Left lung (tissue), 10 donors: ENCODE results near the gene CCDC85C. TPM values are rescaled to one million over a fixed set of nuclear protein-coding genes. Genes with fewer than 3 reads are reported as not detected.

Source experiments
- ATAC-seq: fragments of 200-7000 bp; cut with Tn5 transposase; one replicate; pipeline ENCODE4 v1.9.1; 2020; ENCODE audit warnings: moderate library complexity
- DNase-seq, 4 donors: peaks; one replicate each; pipeline ENCODE4 v3.0.0-alpha.2; 2013 to 2020
- H3K27ac ChIP-seq, 2 donors: fragments of 200-600 bp; sonication (generic) in 1 of 2; one replicate each; pipeline versions ENCODE4 v1.5.0 to v1.8.0; 2020 to 2021
- H3K27me3 ChIP-seq, 2 donors: fragments of 200-600 bp; sonication (generic) in 1 of 2; one replicate each; pipeline versions ENCODE4 v1.5.0 to v1.8.0; 2020 to 2021
- H3K36me3 ChIP-seq, 2 donors: fragments of 200-600 bp; sonication (generic) in 1 of 2; one replicate each; pipeline versions ENCODE4 v1.5.0 to v1.8.0; 2020 to 2021
- H3K4me1 ChIP-seq, 2 donors: fragments of 200-600 bp; one replicate each; pipeline ENCODE4 v1.8.0; 2021
- H3K4me3 ChIP-seq, 2 donors: fragments of 200-600 bp; sonication (generic) in 1 of 2; one replicate each; pipeline versions ENCODE4 v1.5.0 to v1.8.0; 2020 to 2021; ENCODE audit warnings: mild to moderate bottlenecking in 1 of 2
- H3K9me3 ChIP-seq, 2 donors: fragments of 200-600 bp; sonication (generic) in 1 of 2; one replicate each; pipeline versions ENCODE4 v1.5.0 to v1.8.0; 2020 to 2021
- CTCF ChIP-seq, 2 donors: fragments of 200-600 bp; sonication (generic) in 1 of 2; IDR thresholded peaks; one replicate each; pipeline versions ENCODE4 v1.5.0 to v1.8.0; 2021; ENCODE audit warnings: antibody characterized with exemption in 2 of 2
- intact Hi-C, 2 donors: fragments of 100-400 bp; cut with DNase I; formaldehyde crosslinking; loops; one replicate each; pipeline versions ENCODE4 v1.11.2 to v1.14.2; 2022
- polyA plus RNA-seq, 6 donors: library from polyadenylated mRNA; unstranded; fragments of 120-200 nt; gene quantifications; one replicate each; pipeline ENCODE4 v1.2.1, GENCODE V29; 2013; ENCODE audit not compliant: insufficient read length in 6 of 6
- total RNA-seq, 2 donors: library from RNA; stranded (reverse); fragmentation: NEBNext Ultra II Directional; extraction: Animal tissue kit (Norgen Biotek cat#: 25700); gene quantifications; one replicate each; pipeline ENCODE4 v1.2.1, GENCODE V29; 2021
- donor health status: DM: no; HTN: yes; CAD: no.
- donor health status: DM: no; HTN: no; CAD: no.

CCDC85C gene
- total and polyA plus RNA-seq, 8 donors, result 6.3 to 19.0 (median 13.2) TPM

GRCh38 chr14:99579903-99580571, 24.0 kb downstream of the CCDC85C start:
- H3K27ac ChIP-seq, result peak overlapping the region; percentile 62 to 71
- peak in 2 of 4 donors; percentile 69 to 88 for DNase-seq

DNA sequence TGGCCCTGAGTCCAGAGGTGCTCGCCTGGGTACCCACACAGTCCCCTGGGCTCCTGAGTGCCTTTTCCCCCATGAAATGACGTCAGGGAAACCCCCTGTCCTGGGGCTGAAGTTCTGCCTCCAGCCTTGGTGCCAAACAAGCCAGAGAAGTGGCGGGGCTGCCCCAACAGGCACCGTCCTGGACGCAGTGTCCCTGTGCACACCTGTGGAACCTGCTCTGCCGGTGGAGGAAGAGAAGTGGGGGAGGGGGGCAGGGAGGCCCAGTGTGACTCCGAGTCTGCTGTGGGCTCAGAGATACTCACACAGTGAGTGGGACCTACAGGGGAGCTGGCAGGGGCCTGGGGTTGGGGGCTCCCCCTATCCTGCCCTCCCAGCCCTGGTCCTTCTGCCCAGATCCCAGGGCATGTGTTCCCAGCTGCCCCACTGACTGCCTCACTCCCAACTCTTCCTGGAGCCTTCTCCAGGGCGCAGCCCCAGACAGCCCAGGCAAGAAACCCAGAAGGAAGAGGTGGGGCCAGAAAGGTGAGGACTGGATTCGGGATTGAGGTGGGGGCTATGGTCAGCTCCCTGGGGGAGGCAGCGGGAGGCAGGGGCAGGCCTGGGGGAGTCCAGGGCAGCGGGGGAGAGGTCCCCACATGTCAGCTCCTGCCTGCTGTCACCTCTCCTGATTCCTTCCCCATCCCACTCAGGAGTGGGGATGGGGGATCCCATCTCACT, 24.7 kb downstream of the CCDC85C start:
- H3K36me3 ChIP-seq, result no peaks in the 10 kb centered on the region
- intact Hi-C loops, result no loop called here
- peaks cover 26 to 35% of the 10 kb centered on the region in 2 donors for H3K4me1 ChIP-seq
- DNase-seq (peak in 2 of 4 donors; percentile 74 to 82), ATAC-seq (peak; percentile 75)
- TF ChIP-seq CTCF (IDR thresholded peaks at IDR 0.05), result no peak
- H3K27me3 ChIP-seq, result no peaks in the 10 kb centered on the region
- no peak overlapping the region for H3K4me3 ChIP-seq
- no peaks in the 10 kb centered on the region for H3K9me3 ChIP-seq
- peak overlapping the region; percentile 62 to 71 for H3K27ac ChIP-seq

More at GRCh38 chr14:99579903-99580571, 24.0 kb downstream of the CCDC85C start:
- no peaks in the 10 kb centered on the region for H3K27me3 ChIP-seq
- intact Hi-C loops, result no loop called here
- no peaks in the 10 kb centered on the region for H3K9me3 ChIP-seq
- TF ChIP-seq CTCF (IDR thresholded peaks at IDR 0.05), result no peak
- H3K36me3 ChIP-seq, result no peaks in the 10 kb centered on the region
- peaks cover 19 to 27% of the 10 kb centered on the region in 2 donors for H3K4me1 ChIP-seq
- no peak overlapping the region for H3K4me3 ChIP-seq
- peak; percentile 72 for ATAC-seq

DNA sequence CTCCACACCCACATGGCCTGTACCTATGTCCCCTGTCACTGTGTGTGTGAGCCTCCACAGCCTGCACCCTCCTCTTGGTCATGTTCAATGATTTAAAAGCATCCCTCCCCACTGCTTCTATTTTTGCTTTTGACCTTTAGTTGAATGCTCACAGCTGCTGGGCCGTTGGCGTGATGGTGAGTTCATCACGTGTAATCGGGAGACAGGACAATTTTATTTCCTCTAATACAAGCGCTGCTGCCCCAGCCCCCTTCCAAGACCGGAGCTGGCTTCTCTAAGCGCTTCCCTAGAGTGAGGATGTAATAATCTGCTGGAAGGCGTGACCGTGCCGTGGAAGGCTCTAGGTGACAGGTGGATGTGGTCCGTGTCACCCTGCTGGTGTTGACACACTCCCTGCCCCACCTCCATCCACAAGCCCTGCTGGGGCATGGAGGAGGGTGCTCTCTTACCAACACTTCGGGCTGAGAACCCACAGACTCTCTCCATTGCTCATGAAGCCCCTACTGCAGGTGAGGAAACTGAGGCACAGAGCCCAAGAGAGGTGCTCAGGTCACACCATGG, 25.4 kb downstream of the CCDC85C start:
- Histone ChIP-seq H3K27ac (peak overlapping the region; percentile 62 to 71), H3K36me3 (no peaks in the 10 kb centered on the region), H3K4me1 (peaks cover 33 to 41% of the 10 kb centered on the region in 2 donors), H3K4me3 (no peak overlapping the region), H3K27me3 (no peaks in the 10 kb centered on the region), H3K9me3 (no peaks in the 10 kb centered on the region)
- TF ChIP-seq CTCF (IDR thresholded peaks at IDR 0.05), result no peak
- DNase-seq (no peak), ATAC-seq (no peak)
- intact Hi-C loops, result no loop called here

DNA sequence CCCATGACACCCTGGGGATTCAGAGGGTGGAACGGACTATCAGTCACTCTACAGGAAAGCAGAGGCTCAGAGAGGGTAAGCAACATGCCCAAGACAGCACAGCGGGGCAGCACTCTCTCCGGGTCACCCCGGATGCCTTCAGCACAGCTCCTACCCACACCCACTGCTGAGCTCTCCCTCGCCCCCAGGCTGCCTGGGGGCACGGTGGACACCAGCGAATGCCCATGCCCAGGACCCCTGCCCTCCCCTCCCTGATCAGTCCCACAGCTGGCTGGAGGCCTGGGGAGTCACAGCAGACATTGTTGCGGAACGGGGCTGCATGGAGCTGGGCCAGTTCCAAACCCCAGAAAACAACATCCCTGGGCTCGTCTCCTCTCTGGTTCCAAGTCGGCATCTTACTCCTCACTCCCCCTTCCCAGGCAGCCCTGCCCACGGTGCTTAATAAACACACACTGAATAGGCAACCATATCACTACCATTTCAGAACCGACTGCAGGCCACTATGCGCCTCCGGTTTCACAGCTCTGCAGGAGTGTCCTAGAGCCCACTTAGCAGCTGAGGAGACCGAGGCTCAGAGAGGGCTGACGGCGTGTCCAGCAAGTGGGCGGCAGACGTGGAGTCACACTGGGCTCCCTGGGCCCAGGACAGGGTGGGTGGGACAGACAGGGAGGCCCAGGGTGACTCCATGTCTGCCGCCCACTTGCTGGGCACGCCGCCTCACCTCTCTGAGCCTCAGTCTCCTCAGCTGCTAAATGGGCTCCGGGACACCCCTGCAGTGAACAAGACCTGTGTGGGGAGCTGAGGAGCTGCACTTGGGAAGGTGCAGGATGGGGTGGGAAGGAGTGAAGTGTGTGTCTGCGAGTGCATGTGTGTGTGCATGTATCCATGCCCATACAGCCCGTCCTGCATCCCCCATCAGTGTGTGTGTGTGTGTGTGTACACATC, 27.0 kb downstream of the CCDC85C start:
- TF ChIP-seq CTCF (IDR thresholded peaks at IDR 0.05), result no peak
- no peak for DNase-seq
- intact Hi-C loops, result no loop called here

More for the DNA sequence above, 27.0 kb downstream of the CCDC85C start:
- H3K27me3 ChIP-seq, result no peaks in the 10 kb centered on the region
- ATAC-seq, result no peak
- H3K9me3 ChIP-seq, result no peaks in the 10 kb centered on the region
- peaks cover 34 to 50% of the 10 kb centered on the region in 2 donors for H3K4me1 ChIP-seq
- no peak overlapping the region for H3K4me3 ChIP-seq
- no peak overlapping the region for H3K27ac ChIP-seq
- no peaks in the 10 kb centered on the region for H3K36me3 ChIP-seq
